ENCODE measurements around the gene PPFIBP1.

PPFIBP1 gene

DNA sequence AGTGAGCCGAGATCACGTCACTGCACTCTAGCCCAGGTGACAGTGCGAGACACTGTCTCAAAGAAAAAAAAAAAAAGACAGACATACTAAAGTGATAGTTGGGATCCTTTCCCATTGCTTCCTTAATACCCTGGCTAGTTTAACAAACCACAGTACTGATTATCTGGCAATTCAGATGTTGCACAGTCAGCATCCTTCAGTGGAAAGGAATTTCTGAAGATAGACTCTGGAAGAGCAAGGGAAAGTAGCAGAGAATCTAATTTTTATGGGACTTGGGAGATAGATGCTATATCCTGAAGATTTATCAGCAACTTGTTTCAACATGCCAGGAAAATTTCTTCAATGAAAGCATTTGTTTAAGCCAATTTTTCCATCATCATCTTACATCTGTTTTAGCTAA lies 6.5 kb upstream of the PPFIBP1 start:
- no peaks in the 10 kb centered on the region for H3K36me3 ChIP-seq (ENCODE audit: insufficient read depth, low read length)
- no peak overlapping the region for H3K4me3 ChIP-seq
- H3K9ac ChIP-seq (ENCODE audit: insufficient read length) = no peak overlapping the region
- no peak for DNase-seq (ENCODE audit: low read depth, low spot score)
- no peaks in the 10 kb centered on the region for H3K9me3 ChIP-seq (ENCODE audit: low read depth, low read length)
- TF ChIP-seq EZH2 (IDR thresholded peaks at IDR 0.05) = no peak
- H3K27ac ChIP-seq = no peak overlapping the region

DNA sequence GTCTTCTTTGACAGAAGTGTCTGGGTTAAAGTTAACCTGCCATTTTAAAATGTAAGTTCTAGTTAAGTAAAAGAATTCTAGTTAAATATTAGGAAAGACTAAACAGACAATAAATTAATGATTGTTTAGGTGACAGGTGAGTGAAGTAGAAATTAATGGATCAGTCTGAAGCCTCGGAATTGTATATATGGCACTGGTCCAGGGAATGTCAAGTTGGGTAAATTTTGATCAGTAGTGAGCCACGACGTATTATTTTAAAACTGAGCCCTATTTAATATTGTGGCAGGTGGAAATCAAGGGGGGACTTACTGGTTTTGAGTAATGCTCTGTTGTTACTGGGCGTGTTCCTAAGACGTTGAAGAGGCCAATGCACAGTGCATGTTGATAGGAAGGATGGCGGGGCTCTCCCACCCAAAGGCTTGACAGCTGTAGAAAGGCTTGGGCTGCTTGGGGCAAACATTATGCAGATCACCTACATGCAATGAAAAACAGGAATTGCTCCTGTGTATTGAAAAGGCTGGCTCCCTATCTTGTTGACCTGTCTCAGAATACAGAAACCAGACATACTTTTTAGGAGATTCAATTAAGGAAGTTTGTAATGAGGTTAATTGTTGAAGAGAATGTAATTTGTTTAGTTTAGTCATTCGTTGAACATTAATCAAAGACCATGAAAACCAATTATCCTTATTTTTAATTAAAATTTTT lies 5.9 kb upstream of the PPFIBP1 start:
- Histone ChIP-seq H3K27ac (no peak overlapping the region), H3K9ac (ENCODE audit: insufficient read length) (no peak overlapping the region), H3K9me3 (ENCODE audit: low read depth, low read length) (no peaks in the 10 kb centered on the region), H3K36me3 (ENCODE audit: insufficient read depth, low read length) (no peaks in the 10 kb centered on the region), H3K4me3 (no peak overlapping the region)
- TF ChIP-seq FOXP2 (optimal IDR thresholded peaks at IDR 0.05; ENCODE audit: control extremely low read depth, extremely low read length, insufficient read depth) = no peak
- TF ChIP-seq EZH2 (IDR thresholded peaks at IDR 0.05) = no peak
- no peak for TF ChIP-seq POLR2AphosphoS5 (IDR thresholded peaks at IDR 0.05; ENCODE audit: borderline replicate concordance, low read depth, low read length)
- DNase-seq (ENCODE audit: low read depth, low spot score) = no peak

DNA sequence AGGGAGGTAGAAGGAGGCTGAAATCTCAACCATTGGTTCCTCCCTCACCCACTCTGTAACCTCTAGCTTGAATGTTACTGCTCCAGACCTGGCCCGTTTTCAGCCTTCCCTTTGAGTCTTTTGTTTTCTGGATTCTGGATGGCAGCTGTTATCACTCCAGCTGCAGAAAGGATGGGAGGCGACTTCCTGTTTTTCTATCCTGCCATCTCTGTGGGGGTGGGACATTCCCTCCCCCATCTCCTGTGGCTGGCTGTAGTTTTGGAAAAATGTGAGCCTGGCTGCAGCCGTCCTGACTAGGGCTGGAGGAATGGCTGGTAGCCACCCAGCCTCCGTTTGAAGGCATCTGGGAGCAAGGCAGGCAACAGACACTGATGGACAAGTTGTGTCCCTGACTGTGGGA lies 2.9 kb upstream of the PPFIBP1 start:
- DNase-seq (ENCODE audit: low read depth, low spot score) = no peak
- H3K4me3 ChIP-seq = no peak overlapping the region
- no peaks in the 10 kb centered on the region for H3K36me3 ChIP-seq (ENCODE audit: insufficient read depth, low read length)
- no peak overlapping the region for H3K27ac ChIP-seq
- no peak overlapping the region for H3K9ac ChIP-seq (ENCODE audit: insufficient read length)
- no peaks in the 10 kb centered on the region for H3K9me3 ChIP-seq (ENCODE audit: low read depth, low read length)
- no peak for TF ChIP-seq EZH2 (IDR thresholded peaks at IDR 0.05)
- no peak for TF ChIP-seq FOXP2 (optimal IDR thresholded peaks at IDR 0.05; ENCODE audit: control extremely low read depth, extremely low read length, insufficient read depth)

DNA sequence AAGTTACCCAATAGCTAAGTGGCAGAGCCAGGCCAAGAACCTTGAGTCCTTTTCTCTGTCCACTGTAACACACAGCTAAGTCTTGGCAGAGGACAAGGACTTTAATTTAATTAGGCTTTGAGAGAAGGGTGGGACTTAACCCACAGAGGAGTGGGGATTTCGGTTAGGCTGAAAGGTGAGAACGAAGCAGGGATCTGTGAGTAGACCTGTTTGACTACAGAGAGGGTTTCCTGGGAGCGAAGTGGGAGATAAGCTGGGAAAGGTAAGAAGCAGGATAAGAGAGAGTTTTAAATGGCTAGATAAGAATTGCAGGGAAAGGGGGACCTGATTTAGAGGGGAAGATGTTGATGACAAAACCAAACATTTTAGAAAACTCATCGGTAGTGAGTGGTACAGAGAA lies 2.0 kb upstream of the PPFIBP1 start:
- Histone ChIP-seq H3K36me3 (ENCODE audit: insufficient read depth, low read length) (no peaks in the 10 kb centered on the region), H3K27ac (no peak overlapping the region), H3K9ac (ENCODE audit: insufficient read length) (no peak overlapping the region), H3K4me3 (no peak overlapping the region), H3K9me3 (ENCODE audit: low read depth, low read length) (no peaks in the 10 kb centered on the region)
- DNase-seq (ENCODE audit: low read depth, low spot score) = no peak
- TF ChIP-seq EZH2 (IDR thresholded peaks at IDR 0.05) = no peak
- TF ChIP-seq FOXP2 (optimal IDR thresholded peaks at IDR 0.05; ENCODE audit: control extremely low read depth, extremely low read length, insufficient read depth) = no peak
- TF ChIP-seq POLR2AphosphoS5 (IDR thresholded peaks at IDR 0.05; ENCODE audit: borderline replicate concordance, low read depth, low read length) = no peak

DNA sequence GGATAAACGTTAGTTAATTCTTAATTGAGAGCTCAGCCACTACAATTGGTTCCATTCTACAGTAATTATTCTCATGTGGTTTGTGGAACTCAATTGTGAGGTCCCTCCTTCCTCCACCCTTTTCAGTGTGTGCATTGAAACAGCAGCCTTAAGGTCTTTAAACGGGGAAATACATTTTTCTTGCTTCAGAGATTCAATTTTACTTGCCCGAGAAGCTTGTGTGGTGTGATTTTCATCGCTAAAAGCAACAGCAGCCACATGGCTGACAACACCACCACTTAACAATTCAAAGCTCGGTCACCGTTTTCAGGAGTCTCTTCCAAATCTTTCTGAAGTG lies 733 bp upstream of the PPFIBP1 start:
- Histone ChIP-seq H3K9me3 (ENCODE audit: low read depth, low read length) (no peaks in the 10 kb centered on the region), H3K27ac (peak overlapping the region; percentile 65; the same call in 1 of the 2 replicates), H3K9ac (ENCODE audit: insufficient read length) (peak overlapping the region; percentile 84), H3K4me3 (peak overlapping the region; percentile 91), H3K36me3 (ENCODE audit: insufficient read depth, low read length) (no peaks in the 10 kb centered on the region)
- DNase-seq (ENCODE audit: low read depth, low spot score) = no peak
- TF ChIP-seq POLR2AphosphoS5 (IDR thresholded peaks at IDR 0.05; ENCODE audit: borderline replicate concordance, low read depth, low read length) (no peak), FOXP2 (optimal IDR thresholded peaks at IDR 0.05; ENCODE audit: control extremely low read depth, extremely low read length, insufficient read depth) (no peak), EZH2 (IDR thresholded peaks at IDR 0.05) (no peak)

DNA sequence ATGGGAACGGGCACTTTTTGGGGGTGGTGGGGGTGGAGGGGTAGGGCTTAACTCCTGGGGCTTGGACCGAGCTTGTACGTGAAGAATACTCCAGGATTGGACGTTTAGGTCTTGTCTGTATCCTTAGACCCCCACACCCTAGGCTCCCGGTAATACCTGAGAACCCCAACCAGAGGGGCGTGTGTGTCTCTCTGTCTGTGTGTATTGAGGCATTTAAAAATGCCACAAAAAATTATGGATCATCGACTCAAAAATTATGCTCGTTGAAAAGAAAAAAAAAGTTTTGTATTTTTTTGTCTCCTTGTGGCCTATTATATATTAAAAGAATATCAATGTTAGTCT lies 459 bp downstream of the PPFIBP1 start:
- peak overlapping the region; percentile 80 for H3K9ac ChIP-seq (ENCODE audit: insufficient read length)
- H3K4me3 ChIP-seq = peak overlapping the region; percentile 91
- H3K27ac ChIP-seq = no peak overlapping the region
- no peaks in the 10 kb centered on the region for H3K9me3 ChIP-seq (ENCODE audit: low read depth, low read length)
- DNase-seq (ENCODE audit: low read depth, low spot score) = no peak
- TF ChIP-seq FOXP2 (optimal IDR thresholded peaks at IDR 0.05; ENCODE audit: control extremely low read depth, extremely low read length, insufficient read depth) (no peak), EZH2 (IDR thresholded peaks at IDR 0.05) (no peak), POLR2AphosphoS5 (IDR thresholded peaks at IDR 0.05; ENCODE audit: borderline replicate concordance, low read depth, low read length) (no peak)
- no peaks in the 10 kb centered on the region for H3K36me3 ChIP-seq (ENCODE audit: insufficient read depth, low read length)

DNA sequence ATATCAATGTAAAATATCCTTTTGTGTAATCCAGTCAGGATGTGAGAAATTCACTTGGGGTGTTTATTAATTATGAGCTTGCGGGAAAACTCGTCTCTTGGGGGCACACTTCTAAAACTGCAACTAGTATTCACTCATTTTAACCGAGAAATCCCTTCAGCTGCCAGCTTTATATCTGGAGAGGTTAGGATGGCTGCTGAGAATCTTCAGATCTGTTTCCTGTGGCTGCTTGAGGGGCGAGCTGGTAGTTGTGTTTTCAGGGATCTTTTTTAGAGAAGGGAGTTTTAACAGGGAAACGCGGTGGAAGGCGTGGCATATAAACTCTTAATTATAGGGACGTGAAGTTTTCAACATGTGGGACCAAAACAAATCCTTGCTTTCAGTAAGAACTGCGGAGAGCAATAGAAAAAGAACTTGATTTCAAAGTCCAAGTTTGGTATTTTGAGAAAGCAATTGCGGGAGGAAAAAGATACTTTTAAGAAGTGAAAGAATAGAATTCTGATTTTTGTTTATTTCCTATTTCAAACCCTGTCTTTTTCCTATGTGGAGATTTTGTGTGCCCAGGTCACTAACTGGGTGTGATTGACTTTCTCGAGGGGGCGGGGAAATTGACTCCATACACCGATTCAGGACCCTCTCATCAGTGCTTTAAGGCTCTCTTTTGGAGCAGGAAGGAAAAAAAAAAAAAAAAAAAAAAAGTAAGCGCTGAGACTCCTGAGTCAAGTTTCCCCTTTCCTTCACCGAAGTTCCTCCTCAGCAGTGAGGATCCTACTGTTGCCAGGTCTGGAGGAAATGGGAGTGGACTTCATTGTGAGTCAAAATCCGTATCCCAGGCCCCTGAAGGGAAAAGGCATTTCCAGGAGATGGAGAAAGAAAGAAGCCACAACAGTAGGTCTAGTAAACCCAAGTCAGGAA lies 1.1 kb downstream of the PPFIBP1 start:
- no peaks in the 10 kb centered on the region for H3K36me3 ChIP-seq (ENCODE audit: insufficient read depth, low read length)
- DNase-seq (ENCODE audit: low read depth, low spot score) = no peak
- H3K9ac ChIP-seq (ENCODE audit: insufficient read length) = peak overlapping the region; percentile 80
- no peak for TF ChIP-seq EZH2 (IDR thresholded peaks at IDR 0.05)
- TF ChIP-seq POLR2AphosphoS5 (IDR thresholded peaks at IDR 0.05; ENCODE audit: borderline replicate concordance, low read depth, low read length) = no peak
- TF ChIP-seq FOXP2 (optimal IDR thresholded peaks at IDR 0.05; ENCODE audit: control extremely low read depth, extremely low read length, insufficient read depth) = no peak
- H3K9me3 ChIP-seq (ENCODE audit: low read depth, low read length) = no peaks in the 10 kb centered on the region
- H3K27ac ChIP-seq = no peak overlapping the region
- H3K4me3 ChIP-seq = peak overlapping the region; percentile 91

DNA sequence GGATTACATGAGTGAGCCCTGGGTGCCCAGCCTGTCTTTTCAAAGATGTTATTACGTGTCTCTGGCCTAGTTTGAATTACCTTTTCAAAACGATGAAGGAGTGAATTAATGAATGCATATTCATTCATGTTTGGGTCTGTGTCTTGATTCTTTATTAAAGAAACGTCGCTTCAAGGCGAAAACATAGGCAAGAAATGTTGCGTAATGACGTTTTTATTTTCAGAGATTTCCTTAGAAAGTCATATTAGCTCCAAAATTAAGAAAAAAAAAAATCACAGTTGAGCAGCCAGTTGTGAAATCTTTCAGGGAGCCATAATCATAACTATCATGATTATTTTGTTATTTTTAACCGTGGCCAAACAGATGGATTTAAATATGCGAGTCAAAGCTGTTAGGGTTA lies 3.5 kb downstream of the PPFIBP1 start:
- H3K4me3 ChIP-seq = no peak overlapping the region
- no peaks in the 10 kb centered on the region for H3K36me3 ChIP-seq (ENCODE audit: insufficient read depth, low read length)
- no peak for DNase-seq (ENCODE audit: low read depth, low spot score)
- no peaks in the 10 kb centered on the region for H3K9me3 ChIP-seq (ENCODE audit: low read depth, low read length)
- no peak overlapping the region for H3K9ac ChIP-seq (ENCODE audit: insufficient read length)
- no peak overlapping the region for H3K27ac ChIP-seq
- TF ChIP-seq POLR2AphosphoS5 (IDR thresholded peaks at IDR 0.05; ENCODE audit: borderline replicate concordance, low read depth, low read length) (no peak), FOXP2 (optimal IDR thresholded peaks at IDR 0.05; ENCODE audit: control extremely low read depth, extremely low read length, insufficient read depth) (no peak), EZH2 (IDR thresholded peaks at IDR 0.05) (no peak)

Measured in SK-N-MC (cell line).